Neural cell (in vitro differentiated cells): ENCODE measurements around the gene SAE1.

ENCODE experiments used
- CTCF ChIP-seq: fragments of 450-650 bp; IDR thresholded peaks from 2 replicates; pipeline ENCODE4 v1.5.1; 2014; ENCODE audit warnings: antibody characterized with exemption, mild to moderate bottlenecking, moderate library complexity; ENCODE audit not compliant: poor library complexity, severe bottlenecking
- EP300 ChIP-seq: fragments of 450-650 bp; conservative IDR thresholded peaks from 2 replicates; pipeline ENCODE4 v1.6.1; 2014; ENCODE audit warnings: antibody characterized with exemption, mild to moderate bottlenecking, moderate library complexity; ENCODE audit not compliant: poor library complexity, severe bottlenecking
- EZH2 ChIP-seq: fragments of 200-600, 300-800 bp; shearing (Covaris generic), sonication (generic); IDR thresholded peaks from 2 replicates; pipeline ENCODE4 v1.6.1; 2014; ENCODE audit warnings: antibody characterized with exemption, low read length, borderline replicate concordance, mild to moderate bottlenecking; ENCODE audit not compliant: insufficient read depth, poor library complexity, severe bottlenecking
- POLR2AphosphoS5 ChIP-seq: IDR thresholded peaks from 2 replicates; pipeline ENCODE4 v1.6.1; 2012
- RAD21 ChIP-seq: fragments of 450-650 bp; conservative IDR thresholded peaks from 2 replicates; pipeline ENCODE4 v1.6.1; 2014; ENCODE audit warnings: antibody characterized with exemption, mild to moderate bottlenecking, moderate library complexity
- TAF1 ChIP-seq: IDR thresholded peaks from 2 replicates; pipeline ENCODE4 v1.6.1; 2012; ENCODE audit warnings: low read depth
- TF ChIP-seq, protein P1 (sequence below): IDR thresholded peaks from 2 replicates; pipeline ENCODE4 v1.6.1; 2012; ENCODE audit warnings: borderline replicate concordance

DNA sequence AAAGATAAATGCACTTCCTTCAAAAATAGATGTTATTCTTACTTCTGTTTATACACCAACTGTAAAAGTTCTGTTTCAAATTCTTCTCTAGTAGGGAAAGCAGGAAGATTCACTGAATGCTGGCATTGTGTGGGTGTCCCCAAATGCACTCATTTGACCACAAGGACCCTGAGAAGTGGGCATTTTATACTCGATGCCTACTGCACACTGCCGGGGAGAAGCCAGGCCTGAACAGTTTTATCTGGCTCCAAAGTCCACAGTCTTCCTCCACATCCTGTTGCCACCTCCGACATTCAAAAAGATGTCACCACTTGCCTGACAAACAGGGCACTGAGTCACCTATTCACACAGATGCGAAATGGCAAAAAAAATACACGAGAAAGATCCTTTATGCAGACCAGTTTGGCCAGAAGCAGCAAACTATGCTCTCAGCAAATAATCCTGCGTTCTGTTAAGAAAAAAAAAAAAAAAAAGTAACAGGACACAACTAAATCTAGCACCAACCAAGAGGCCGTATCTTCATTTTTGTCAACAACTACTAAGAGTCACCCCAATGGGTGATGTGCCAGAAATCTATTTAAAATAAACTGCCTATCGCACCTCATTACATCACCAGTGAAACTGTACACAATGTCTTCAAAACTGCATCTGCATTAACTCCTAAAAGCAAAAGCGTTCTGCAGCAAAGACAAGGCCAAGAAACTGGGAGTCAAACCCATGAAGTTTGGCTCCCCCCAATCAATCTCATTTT lies 23.3 kb upstream of the SAE1 start:
- TF ChIP-seq CTCF, result no peak
- no peak for TF ChIP-seq EZH2
- no peak for TF ChIP-seq POLR2AphosphoS5
- TF ChIP-seq, protein P1, sequence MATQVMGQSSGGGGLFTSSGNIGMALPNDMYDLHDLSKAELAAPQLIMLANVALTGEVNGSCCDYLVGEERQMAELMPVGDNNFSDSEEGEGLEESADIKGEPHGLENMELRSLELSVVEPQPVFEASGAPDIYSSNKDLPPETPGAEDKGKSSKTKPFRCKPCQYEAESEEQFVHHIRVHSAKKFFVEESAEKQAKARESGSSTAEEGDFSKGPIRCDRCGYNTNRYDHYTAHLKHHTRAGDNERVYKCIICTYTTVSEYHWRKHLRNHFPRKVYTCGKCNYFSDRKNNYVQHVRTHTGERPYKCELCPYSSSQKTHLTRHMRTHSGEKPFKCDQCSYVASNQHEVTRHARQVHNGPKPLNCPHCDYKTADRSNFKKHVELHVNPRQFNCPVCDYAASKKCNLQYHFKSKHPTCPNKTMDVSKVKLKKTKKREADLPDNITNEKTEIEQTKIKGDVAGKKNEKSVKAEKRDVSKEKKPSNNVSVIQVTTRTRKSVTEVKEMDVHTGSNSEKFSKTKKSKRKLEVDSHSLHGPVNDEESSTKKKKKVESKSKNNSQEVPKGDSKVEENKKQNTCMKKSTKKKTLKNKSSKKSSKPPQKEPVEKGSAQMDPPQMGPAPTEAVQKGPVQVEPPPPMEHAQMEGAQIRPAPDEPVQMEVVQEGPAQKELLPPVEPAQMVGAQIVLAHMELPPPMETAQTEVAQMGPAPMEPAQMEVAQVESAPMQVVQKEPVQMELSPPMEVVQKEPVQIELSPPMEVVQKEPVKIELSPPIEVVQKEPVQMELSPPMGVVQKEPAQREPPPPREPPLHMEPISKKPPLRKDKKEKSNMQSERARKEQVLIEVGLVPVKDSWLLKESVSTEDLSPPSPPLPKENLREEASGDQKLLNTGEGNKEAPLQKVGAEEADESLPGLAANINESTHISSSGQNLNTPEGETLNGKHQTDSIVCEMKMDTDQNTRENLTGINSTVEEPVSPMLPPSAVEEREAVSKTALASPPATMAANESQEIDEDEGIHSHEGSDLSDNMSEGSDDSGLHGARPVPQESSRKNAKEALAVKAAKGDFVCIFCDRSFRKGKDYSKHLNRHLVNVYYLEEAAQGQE, result no peak
- no peak for TF ChIP-seq TAF1
- no peak for TF ChIP-seq RAD21
- TF ChIP-seq EP300, result no peak
